Glutamatergic neuron (in vitro differentiated cells): Measurements from ENCODE around the gene TMEM144. TPM values are rescaled to one million over a fixed set of nuclear protein-coding genes. Genes with fewer than 3 reads are reported as not detected.

Experiments used
- DNase-seq: peaks from one replicate; pipeline ENCODE4 v3.0.0; 2022
- H3K27ac Mint-ChIP-seq: one replicate; pipeline ENCODE4 v1.8.0; 2020; ENCODE audit warnings: mild to moderate bottlenecking, mixed read lengths, inconsistent platforms; ENCODE audit not compliant: unreplicated experiment
- H3K27me3 Mint-ChIP-seq: one replicate; pipeline ENCODE4 v1.8.0; 2020; ENCODE audit warnings: mild to moderate bottlenecking, moderate library complexity, mixed read lengths, inconsistent platforms; ENCODE audit not compliant: unreplicated experiment
- H3K36me3 Mint-ChIP-seq: one replicate; pipeline ENCODE4 v1.8.0; 2020; ENCODE audit warnings: mild to moderate bottlenecking, mixed read lengths, inconsistent platforms; ENCODE audit not compliant: unreplicated experiment
- H3K4me1 Mint-ChIP-seq: one replicate; pipeline ENCODE4 v1.8.0; 2020; ENCODE audit warnings: mild to moderate bottlenecking, low read depth, mixed read lengths, inconsistent platforms; ENCODE audit not compliant: unreplicated experiment
- H3K4me3 Mint-ChIP-seq: one replicate; pipeline ENCODE4 v1.8.0; 2020; ENCODE audit warnings: mild to moderate bottlenecking, mixed read lengths, inconsistent platforms; ENCODE audit not compliant: unreplicated experiment
- H3K9me3 Mint-ChIP-seq: one replicate; pipeline ENCODE4 v1.8.0; 2020; ENCODE audit warnings: mild to moderate bottlenecking, moderate library complexity, mixed read lengths, inconsistent platforms; ENCODE audit not compliant: unreplicated experiment
- total RNA-seq: library from RNA; stranded (reverse); fragmentation: NEBNext Ultra II Directional; extraction: Animal tissue kit (Norgen Biotek cat#: 25700); gene quantifications from one replicate; pipeline ENCODE4 v1.2.1, GENCODE V29; 2021; ENCODE audit not compliant: unreplicated experiment
- TF ChIP-seq, protein P1 (sequence below): fragments of 200-600 bp; sonication (generic); IDR thresholded peaks from one replicate; pipeline ENCODE4 v1.5.0; 2021; ENCODE audit not compliant: partially characterized antibody, unreplicated experiment

TMEM144 gene
- total RNA-seq, 1 donor from 2014 or later: not detected

DNA sequence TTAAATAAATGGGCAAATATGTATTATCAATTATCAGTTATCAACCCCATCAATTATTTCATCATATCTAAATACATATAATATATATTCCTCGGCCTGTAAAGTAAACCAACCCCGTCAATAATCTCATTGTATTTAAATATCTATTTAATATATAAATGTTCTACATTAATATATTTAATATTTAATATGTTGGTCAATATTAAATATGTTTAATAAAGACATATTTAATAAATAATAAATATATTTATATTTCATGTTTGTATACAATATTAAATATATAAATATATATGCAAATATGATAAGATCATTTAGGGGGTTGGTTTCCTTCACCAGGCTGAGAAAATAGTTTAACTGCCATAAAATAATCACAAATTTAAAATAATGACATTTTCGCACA, 6.4 kb upstream of the TMEM144 start:
- TF ChIP-seq, protein P1, sequence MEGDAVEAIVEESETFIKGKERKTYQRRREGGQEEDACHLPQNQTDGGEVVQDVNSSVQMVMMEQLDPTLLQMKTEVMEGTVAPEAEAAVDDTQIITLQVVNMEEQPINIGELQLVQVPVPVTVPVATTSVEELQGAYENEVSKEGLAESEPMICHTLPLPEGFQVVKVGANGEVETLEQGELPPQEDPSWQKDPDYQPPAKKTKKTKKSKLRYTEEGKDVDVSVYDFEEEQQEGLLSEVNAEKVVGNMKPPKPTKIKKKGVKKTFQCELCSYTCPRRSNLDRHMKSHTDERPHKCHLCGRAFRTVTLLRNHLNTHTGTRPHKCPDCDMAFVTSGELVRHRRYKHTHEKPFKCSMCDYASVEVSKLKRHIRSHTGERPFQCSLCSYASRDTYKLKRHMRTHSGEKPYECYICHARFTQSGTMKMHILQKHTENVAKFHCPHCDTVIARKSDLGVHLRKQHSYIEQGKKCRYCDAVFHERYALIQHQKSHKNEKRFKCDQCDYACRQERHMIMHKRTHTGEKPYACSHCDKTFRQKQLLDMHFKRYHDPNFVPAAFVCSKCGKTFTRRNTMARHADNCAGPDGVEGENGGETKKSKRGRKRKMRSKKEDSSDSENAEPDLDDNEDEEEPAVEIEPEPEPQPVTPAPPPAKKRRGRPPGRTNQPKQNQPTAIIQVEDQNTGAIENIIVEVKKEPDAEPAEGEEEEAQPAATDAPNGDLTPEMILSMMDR: no peak
- H3K4me3 Mint-ChIP-seq: no peak overlapping the region

GRCh38 chr4:158208963-158209640, 1.2 kb upstream of the TMEM144 start:
- Mint-ChIP-seq H3K9me3 (no peaks in the 10 kb centered on the region), H3K4me3 (no peak overlapping the region), H3K4me1 (no peaks in the 10 kb centered on the region), H3K36me3 (no peaks in the 10 kb centered on the region), H3K27me3 (no peaks in the 10 kb centered on the region), H3K27ac (no peak overlapping the region)
- TF ChIP-seq, protein P1: no peak
- DNase-seq: no peak

More for the DNA sequence above, 6.4 kb upstream of the TMEM144 start:
- Mint-ChIP-seq H3K36me3 (no peaks in the 10 kb centered on the region), H3K9me3 (no peaks in the 10 kb centered on the region), H3K27me3 (peaks cover 2% of the 10 kb centered on the region), H3K4me1 (no peaks in the 10 kb centered on the region), H3K27ac (no peak overlapping the region)
- DNase-seq: no peak

GRCh38 chr4:158211222-158211621, 936 bp downstream of the TMEM144 start:
- Mint-ChIP-seq H3K36me3 (no peaks in the 10 kb centered on the region), H3K27ac (no peak overlapping the region), H3K27me3 (no peaks in the 10 kb centered on the region), H3K4me3 (no peak overlapping the region), H3K9me3 (no peaks in the 10 kb centered on the region), H3K4me1 (no peaks in the 10 kb centered on the region)
- TF ChIP-seq, protein P1: no peak
- DNase-seq: no peak

- Mint-ChIP-seq H3K27ac (no peak overlapping the region), H3K36me3 (no peaks in the 10 kb centered on the region), H3K4me1 (no peaks in the 10 kb centered on the region), H3K27me3 (no peaks in the 10 kb centered on the region), H3K4me3 (no peak overlapping the region), H3K9me3 (no peaks in the 10 kb centered on the region)
- TF ChIP-seq, protein P1: no peak
- no peak for DNase-seq
Observed at GRCh38 chr4:158213466-158213865, 3.2 kb downstream of the TMEM144 start.

- Mint-ChIP-seq H3K4me3 (no peak overlapping the region), H3K4me1 (no peaks in the 10 kb centered on the region), H3K27me3 (no peaks in the 10 kb centered on the region), H3K36me3 (no peaks in the 10 kb centered on the region), H3K27ac (no peak overlapping the region), H3K9me3 (no peaks in the 10 kb centered on the region)
- TF ChIP-seq, protein P1: no peak
- DNase-seq: no peak
Observed at GRCh38 chr4:158214856-158215255, 4.6 kb downstream of the TMEM144 start.
